ENCODE data around the gene S100A13.

The S100A13 gene

DNA sequence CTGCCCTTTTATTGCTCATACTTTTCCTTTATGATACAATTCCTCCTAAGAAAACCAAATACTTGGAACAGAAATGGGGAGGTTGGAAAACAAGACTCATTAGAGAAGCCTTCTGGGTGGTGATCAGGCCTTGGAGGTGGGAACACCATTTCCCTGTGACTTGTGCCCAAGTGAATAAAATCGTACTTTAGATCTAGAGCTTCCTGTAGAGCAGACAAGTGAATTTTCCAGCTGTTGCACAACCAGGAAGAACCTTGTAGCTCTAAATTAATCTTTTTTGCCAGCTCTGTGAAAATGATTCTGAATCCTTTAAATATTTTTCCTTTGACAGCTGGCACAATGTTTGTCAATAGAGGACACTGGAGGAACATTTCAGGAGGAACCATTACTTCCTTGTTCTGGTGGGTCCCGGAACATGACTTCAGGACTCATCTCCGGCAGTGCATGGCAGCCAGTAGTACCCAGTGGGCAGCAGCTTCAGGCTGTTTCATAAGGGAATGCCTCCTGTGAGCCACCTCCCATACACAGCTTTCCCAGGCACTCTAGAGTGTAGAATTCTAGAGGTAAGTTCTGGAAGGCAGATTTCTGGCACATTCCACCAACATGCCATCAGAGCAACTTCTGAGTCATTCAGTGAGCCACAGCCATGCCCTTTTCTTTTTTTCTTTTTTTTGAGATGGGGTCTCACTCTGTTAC, 25.6 kb upstream of the S100A13 start:
- ATAC-seq, result peak; percentile 16
- no peak for TF ChIP-seq ZFP30 (CRISPR knock-in tag; IDR thresholded peaks at IDR 0.05)
- TF ChIP-seq ZNF565 (CRISPR knock-in tag; conservative IDR thresholded peaks at IDR 0.05; ENCODE audit: low read depth), result no peak
- TF ChIP-seq ZC3H10 (CRISPR knock-in tag; IDR thresholded peaks at IDR 0.05), result no peak
- TF ChIP-seq ESRRG (CRISPR knock-in tag; IDR thresholded peaks at IDR 0.05), result no peak
- TF ChIP-seq ISL1 (CRISPR knock-in tag; IDR thresholded peaks at IDR 0.05), result no peak
- TF ChIP-seq GLIS3 (CRISPR knock-in tag; IDR thresholded peaks at IDR 0.05), result no peak
- TF ChIP-seq OSR1 (CRISPR knock-in tag; IDR thresholded peaks at IDR 0.05), result no peak

- no peak for ATAC-seq
- TF ChIP-seq CSRNP3 (CRISPR knock-in tag; IDR thresholded peaks at IDR 0.05) (no peak), TOX (CRISPR knock-in tag; IDR thresholded peaks at IDR 0.05; ENCODE audit: borderline replicate concordance) (no peak)
These were observed 24.5 kb upstream of the S100A13 start for GRCh38 chr1:153651771-153652170.

DNA sequence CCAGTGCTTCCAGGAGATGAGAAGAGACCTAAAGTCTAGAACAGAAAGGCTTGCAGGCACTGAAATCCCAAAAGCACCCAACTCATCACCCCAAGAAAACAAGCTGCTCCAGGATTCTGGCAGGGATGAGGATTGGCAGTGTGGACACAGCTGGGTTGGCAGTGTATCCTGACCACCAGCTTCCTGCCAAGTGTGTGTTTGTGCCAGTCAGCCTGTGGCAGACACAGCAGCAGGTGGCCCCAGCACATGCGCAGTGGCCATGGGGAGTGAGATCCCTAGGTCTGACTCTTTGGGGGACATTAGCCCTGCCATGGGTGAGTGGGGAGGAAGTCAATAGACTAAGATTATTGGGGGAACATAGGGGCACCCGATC, 22.5 kb upstream of the S100A13 start:
- ATAC-seq, result peak; percentile 11
- no peak for TF ChIP-seq TCF4 (CRISPR knock-in tag; IDR thresholded peaks at IDR 0.05; ENCODE audit: borderline replicate concordance)
- no peak for TF ChIP-seq PPARA (CRISPR knock-in tag; IDR thresholded peaks at IDR 0.05; ENCODE audit: borderline replicate concordance)
- no peak for TF ChIP-seq ZNF8 (CRISPR knock-in tag; IDR thresholded peaks at IDR 0.05)
- TF ChIP-seq ISL1 (CRISPR knock-in tag; IDR thresholded peaks at IDR 0.05), result no peak
- no peak for TF ChIP-seq RARB (CRISPR knock-in tag; IDR thresholded peaks at IDR 0.05)
- TF ChIP-seq CSDC2 (CRISPR knock-in tag; IDR thresholded peaks at IDR 0.05), result no peak
- no peak for TF ChIP-seq ZFP30 (CRISPR knock-in tag; IDR thresholded peaks at IDR 0.05)

GRCh38 chr1:153649137-153649862, 22.0 kb upstream of the S100A13 start:
- peak; percentile 19 for ATAC-seq
- TF ChIP-seq OSR1 (CRISPR knock-in tag; IDR thresholded peaks at IDR 0.05) (no peak), POU6F1 (CRISPR knock-in tag; IDR thresholded peaks at IDR 0.05; ENCODE audit: borderline replicate concordance, low read depth) (no peak), ZFP3 (CRISPR knock-in tag; IDR thresholded peaks at IDR 0.05) (no peak), BACH2 (CRISPR knock-in tag; IDR thresholded peaks at IDR 0.05; ENCODE audit: borderline replicate concordance) (no peak), PATZ1 (CRISPR knock-in tag; IDR thresholded peaks at IDR 0.05; ENCODE audit: borderline replicate concordance) (no peak), CSDC2 (CRISPR knock-in tag; IDR thresholded peaks at IDR 0.05) (no peak), ESRRG (CRISPR knock-in tag; IDR thresholded peaks at IDR 0.05) (no peak), ZFP30 (CRISPR knock-in tag; IDR thresholded peaks at IDR 0.05) (no peak), ZC3H10 (CRISPR knock-in tag; IDR thresholded peaks at IDR 0.05) (no peak), ZNF565 (CRISPR knock-in tag; conservative IDR thresholded peaks at IDR 0.05; ENCODE audit: low read depth) (no peak), RARB (CRISPR knock-in tag; IDR thresholded peaks at IDR 0.05) (no peak; the same call in 1 of the 2 replicates), ZNF70 (CRISPR knock-in tag; IDR thresholded peaks at IDR 0.05) (no peak), TOX (CRISPR knock-in tag; IDR thresholded peaks at IDR 0.05; ENCODE audit: borderline replicate concordance) (no peak), ISL1 (CRISPR knock-in tag; IDR thresholded peaks at IDR 0.05) (no peak)
- TF ChIP-seq, protein P1, sequence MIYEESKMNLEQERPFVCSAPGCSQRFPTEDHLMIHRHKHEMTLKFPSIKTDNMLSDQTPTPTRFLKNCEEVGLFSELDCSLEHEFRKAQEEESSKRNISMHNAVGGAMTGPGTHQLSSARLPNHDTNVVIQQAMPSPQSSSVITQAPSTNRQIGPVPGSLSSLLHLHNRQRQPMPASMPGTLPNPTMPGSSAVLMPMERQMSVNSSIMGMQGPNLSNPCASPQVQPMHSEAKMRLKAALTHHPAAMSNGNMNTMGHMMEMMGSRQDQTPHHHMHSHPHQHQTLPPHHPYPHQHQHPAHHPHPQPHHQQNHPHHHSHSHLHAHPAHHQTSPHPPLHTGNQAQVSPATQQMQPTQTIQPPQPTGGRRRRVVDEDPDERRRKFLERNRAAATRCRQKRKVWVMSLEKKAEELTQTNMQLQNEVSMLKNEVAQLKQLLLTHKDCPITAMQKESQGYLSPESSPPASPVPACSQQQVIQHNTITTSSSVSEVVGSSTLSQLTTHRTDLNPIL (CRISPR knock-in tag; IDR thresholded peaks at IDR 0.05; ENCODE audit: low read depth), result no peak
